ENCODE results near the gene PFAS. TPM values are rescaled to one million over a fixed set of nuclear protein-coding genes. Genes with fewer than 3 reads are reported as not detected.

PFAS gene
- total RNA-seq, 4 donors from 2014 or later, result 2.6 to 8.4 (median 6.5) TPM

DNA sequence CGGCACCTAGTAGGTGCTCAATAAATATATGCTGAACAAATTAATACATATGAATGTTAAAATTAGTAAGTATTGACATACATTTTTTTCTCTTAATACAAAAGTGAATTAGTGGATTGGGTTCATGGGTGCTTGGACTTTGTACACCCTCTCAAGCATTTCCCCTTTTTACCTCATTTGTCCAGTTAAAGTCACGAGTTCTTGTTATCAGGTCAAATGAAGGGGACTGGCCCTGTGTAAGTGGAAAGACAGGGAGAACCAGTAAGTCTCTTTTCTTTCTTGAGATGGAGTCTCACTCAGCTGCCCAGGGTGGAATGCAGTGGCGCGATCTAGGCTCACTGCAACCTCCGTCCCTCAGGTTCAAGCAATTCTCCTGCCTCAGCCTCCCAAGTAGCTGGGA is 25.7 kb downstream of the PFAS start:
- intact Hi-C loops (cut with DNase I; ENCODE audit: low total_unique reads), result no loop called here
- no peak overlapping the region for H3K27ac ChIP-seq
- no peak for DNase-seq

DNA sequence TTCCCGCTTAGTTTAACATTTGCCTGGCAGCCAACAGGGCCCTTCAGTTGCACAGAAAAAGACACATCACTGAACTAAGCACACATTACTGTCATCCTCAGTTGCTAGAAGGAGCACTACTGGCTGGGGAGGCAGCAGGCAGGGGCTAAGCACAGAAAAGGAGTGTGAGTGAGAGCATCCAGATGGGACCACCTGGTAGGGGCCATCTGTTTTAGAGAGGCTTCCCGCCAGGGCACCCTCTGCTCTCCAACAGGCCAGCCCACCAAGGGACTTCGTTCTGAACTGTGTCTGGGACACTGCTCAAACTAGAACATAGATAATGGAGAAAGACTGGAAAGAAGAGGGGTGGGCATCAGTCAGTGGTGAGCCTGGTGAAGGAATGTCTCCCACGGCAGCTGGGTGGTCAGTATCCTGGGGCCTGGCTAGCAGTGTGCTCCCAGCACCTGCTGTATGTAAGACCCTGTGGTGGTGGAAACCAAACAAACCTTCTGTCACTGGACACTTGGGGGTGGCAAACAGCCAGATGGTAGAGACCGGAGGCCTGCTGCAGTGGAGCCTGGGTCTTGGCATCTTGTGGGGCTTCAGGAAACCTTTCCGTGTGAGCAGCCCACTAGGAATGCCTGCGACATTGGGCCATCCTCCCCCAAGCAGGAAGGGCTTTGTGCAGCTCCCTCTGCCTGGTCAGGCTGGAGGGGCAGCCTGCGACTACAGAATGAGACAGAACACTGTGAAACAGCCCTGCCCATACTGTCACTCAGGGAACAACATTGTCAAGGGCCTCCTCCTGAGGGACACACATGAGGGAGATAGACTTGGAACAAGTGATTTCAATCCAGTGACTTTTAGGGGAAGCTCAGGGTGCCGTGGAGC is 26.6 kb downstream of the PFAS start:
- H3K27me3 ChIP-seq, result no peaks in the 10 kb centered on the region
- no peak for TF ChIP-seq POLR2A (IDR thresholded peaks at IDR 0.05)
- TF ChIP-seq, protein P1, sequence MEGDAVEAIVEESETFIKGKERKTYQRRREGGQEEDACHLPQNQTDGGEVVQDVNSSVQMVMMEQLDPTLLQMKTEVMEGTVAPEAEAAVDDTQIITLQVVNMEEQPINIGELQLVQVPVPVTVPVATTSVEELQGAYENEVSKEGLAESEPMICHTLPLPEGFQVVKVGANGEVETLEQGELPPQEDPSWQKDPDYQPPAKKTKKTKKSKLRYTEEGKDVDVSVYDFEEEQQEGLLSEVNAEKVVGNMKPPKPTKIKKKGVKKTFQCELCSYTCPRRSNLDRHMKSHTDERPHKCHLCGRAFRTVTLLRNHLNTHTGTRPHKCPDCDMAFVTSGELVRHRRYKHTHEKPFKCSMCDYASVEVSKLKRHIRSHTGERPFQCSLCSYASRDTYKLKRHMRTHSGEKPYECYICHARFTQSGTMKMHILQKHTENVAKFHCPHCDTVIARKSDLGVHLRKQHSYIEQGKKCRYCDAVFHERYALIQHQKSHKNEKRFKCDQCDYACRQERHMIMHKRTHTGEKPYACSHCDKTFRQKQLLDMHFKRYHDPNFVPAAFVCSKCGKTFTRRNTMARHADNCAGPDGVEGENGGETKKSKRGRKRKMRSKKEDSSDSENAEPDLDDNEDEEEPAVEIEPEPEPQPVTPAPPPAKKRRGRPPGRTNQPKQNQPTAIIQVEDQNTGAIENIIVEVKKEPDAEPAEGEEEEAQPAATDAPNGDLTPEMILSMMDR (IDR thresholded peaks at IDR 0.05 in 4 of 5, conservative IDR thresholded peaks at IDR 0.05 in 1 of 5), result no peak
- no peak overlapping the region for H3K27ac ChIP-seq
- no peaks in the 10 kb centered on the region for H3K9me3 ChIP-seq
- in situ Hi-C loops (cut with MboI; ENCODE audit: low sequenced_read_pairs in 4 of 4), result loop anchor here in 1 of 4 donors (25.0 kb wide), 1 partner anchor 188 kb away; the partner anchor contains the start of gene ALOX12B
- H3K4me3 ChIP-seq, result no peak overlapping the region
- intact Hi-C loops (cut with DNase I; ENCODE audit: low total_unique reads), result no loop called here
- no peaks in the 10 kb centered on the region for H3K4me1 ChIP-seq
- DNase-seq (no peak), ATAC-seq (no peak)
- no peaks in the 10 kb centered on the region for H3K36me3 ChIP-seq

More for the DNA sequence above, 25.7 kb downstream of the PFAS start:
- no peaks in the 10 kb centered on the region for H3K36me3 ChIP-seq
- ATAC-seq, result no peak
- TF ChIP-seq, protein P1 (IDR thresholded peaks at IDR 0.05 in 4 of 5, conservative IDR thresholded peaks at IDR 0.05 in 1 of 5), result no peak
- TF ChIP-seq POLR2A (IDR thresholded peaks at IDR 0.05), result no peak
- no peak overlapping the region for H3K4me3 ChIP-seq
- in situ Hi-C loops (cut with MboI; ENCODE audit: low sequenced_read_pairs in 4 of 4), result loop anchor here in 1 of 4 donors (25.0 kb wide), 1 partner anchor 188 kb away; the partner anchor contains the start of gene ALOX12B
- H3K9me3 ChIP-seq, result no peaks in the 10 kb centered on the region
- H3K27me3 ChIP-seq, result no peaks in the 10 kb centered on the region
- H3K4me1 ChIP-seq, result no peaks in the 10 kb centered on the region

DNA sequence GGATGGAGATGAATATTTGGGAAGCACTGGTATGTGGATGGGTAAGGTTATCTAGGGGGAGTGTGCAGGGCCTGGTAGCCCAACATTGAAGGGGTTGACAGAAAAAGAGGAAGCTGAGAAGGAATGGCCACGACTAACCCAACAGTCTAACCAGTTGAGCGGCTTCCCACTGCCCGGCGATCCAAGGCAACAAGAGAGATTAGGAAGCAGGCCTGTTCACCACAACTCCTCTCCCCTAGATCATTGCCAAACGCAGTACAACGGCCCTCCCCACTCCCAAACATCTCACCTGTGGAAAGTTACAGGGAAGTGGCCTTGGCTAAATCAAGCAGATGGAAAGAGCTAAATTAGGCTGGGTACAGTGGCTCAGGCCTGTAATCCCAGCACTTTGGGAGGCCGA is 28.2 kb downstream of the PFAS start:
- no peak for DNase-seq
- Histone ChIP-seq H3K9me3 (no peaks in the 10 kb centered on the region), H3K27ac (no peak overlapping the region), H3K27me3 (no peaks in the 10 kb centered on the region), H3K4me1 (no peaks in the 10 kb centered on the region), H3K4me3 (no peak overlapping the region), H3K36me3 (no peaks in the 10 kb centered on the region)
- TF ChIP-seq POLR2A (IDR thresholded peaks at IDR 0.05), result no peak
- TF ChIP-seq, protein P1 (IDR thresholded peaks at IDR 0.05 in 4 of 5, conservative IDR thresholded peaks at IDR 0.05 in 1 of 5), result no peak
- ATAC-seq, result no peak
- intact Hi-C loops (cut with DNase I; ENCODE audit: low total_unique reads), result no loop called here
- in situ Hi-C loops (cut with MboI; ENCODE audit: low sequenced_read_pairs in 4 of 4), result loop anchor here in 1 of 4 donors (25.0 kb wide), 1 partner anchor 190 kb away; the partner anchor contains the start of gene ALOX12B

DNA sequence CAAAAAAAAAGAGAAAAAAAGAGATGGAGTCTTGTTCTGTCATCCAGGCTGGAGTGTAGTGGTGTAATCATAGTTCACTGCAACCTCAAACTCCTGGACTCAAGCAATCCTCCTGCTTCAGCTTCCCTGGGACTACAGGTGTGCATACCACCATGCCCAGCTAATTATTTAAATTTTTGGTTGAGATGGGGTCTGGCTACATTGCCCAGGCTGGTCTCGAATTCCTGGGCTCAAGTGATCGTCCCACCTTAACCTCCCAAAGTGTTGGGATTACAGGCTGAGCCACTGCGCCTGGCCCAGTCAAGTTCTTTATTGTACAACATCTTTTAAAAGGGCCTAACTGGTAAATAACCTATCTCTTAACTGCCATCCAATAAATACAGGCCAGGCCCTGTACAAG is 33.3 kb downstream of the PFAS start:
- no peaks in the 10 kb centered on the region for H3K9me3 ChIP-seq
- intact Hi-C loops (cut with DNase I; ENCODE audit: low total_unique reads), result no loop called here
- TF ChIP-seq, protein P1 (IDR thresholded peaks at IDR 0.05 in 4 of 5, conservative IDR thresholded peaks at IDR 0.05 in 1 of 5), result no peak
- TF ChIP-seq POLR2A (IDR thresholded peaks at IDR 0.05), result no peak

More for the DNA sequence above, 33.3 kb downstream of the PFAS start:
- Histone ChIP-seq H3K27ac (no peak overlapping the region), H3K4me3 (no peak overlapping the region), H3K27me3 (no peaks in the 10 kb centered on the region), H3K36me3 (no peaks in the 10 kb centered on the region), H3K4me1 (peaks cover 6 to 10% of the 10 kb centered on the region in 2 donors)
- in situ Hi-C loops (cut with MboI; ENCODE audit: low sequenced_read_pairs in 4 of 4), result loop anchor here in 1 of 4 donors (25.0 kb wide), 1 partner anchor 195 kb away; the partner anchor contains the start of gene ALOX12B
- ATAC-seq, result no peak
- DNase-seq, result no peak
